ENCODE data around the gene SMG7.

The SMG7 gene

DNA sequence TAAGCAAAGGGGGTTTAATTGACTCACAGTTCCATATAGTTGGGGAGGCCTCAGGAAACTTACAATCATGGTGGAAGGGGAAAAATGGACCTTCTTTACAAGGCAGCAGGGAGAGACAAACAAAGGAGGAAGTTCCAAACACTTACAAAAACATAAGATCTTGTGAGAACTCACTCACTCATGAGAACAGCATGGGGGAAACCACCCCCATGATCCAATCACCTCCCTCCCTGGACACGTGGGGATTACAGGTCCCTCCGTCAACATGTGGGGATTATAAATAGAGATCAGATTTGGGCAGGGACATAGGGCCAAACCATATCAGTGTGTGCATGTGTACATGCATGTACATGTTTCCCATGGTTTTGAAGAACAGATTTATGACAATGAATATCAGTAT is 5.5 kb upstream of the SMG7 start:
- no peak for DNase-seq

DNA sequence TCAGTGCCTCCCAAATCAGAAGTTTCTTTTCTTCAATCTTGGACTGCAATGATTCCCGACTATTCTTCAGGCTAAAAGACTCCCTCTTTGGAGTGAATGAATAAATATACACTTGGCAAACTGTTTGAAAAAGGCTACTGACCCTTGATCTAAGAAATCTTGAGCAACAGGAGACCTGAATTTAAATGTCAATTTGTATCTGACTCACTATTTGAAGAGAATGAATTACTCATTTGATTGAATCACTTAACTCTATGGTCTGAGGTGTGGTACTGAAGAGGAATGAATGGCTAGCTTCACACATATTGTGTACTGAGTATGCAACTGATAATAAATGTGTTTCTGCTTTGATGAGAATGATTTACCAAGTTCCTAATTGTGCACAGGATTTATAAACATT is 4.6 kb upstream of the SMG7 start:
- no peak for DNase-seq

DNA sequence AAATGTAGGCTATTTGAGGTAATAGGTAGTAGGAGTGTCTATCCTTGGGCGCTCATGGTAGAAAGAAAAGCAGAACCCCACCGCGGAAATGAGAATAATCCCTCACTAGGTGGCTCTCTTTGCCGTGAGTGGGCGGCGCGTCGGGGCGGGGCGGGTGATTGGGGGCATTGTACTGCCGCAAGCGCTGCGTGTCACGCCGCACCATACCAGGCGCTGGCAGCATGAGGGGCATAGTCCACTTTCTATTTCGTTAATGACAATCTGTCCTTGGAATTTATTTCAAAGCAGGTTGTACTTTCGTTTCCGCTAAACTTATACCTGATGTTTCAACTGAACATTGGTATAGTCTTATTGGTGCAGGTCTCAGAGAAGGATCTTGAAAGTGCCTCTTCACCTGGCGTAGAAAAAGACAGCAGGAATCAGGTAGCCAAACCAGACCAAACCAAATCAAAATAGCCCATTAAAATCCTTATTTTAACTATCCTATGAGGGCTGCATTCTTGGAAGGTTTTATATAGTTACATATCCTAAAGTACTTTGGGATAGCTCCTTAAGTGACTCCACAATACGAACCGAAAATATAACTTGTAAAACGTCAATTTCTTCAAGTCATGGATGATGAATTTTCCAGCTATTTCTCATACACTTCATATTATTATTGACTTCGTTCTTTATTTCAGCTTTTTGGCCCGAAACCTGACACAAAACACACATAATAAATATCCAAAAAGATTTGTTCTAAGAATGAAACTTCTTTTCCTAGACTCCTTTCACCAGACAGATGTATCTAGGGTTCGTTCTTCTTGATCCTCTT is 1.9 kb upstream of the SMG7 start:
- DNase-seq = peak; percentile 66

- DNase-seq = peak; percentile 95
Measured at GRCh38 chr1:183470961-183471742, 1.1 kb upstream of the SMG7 start.

DNA sequence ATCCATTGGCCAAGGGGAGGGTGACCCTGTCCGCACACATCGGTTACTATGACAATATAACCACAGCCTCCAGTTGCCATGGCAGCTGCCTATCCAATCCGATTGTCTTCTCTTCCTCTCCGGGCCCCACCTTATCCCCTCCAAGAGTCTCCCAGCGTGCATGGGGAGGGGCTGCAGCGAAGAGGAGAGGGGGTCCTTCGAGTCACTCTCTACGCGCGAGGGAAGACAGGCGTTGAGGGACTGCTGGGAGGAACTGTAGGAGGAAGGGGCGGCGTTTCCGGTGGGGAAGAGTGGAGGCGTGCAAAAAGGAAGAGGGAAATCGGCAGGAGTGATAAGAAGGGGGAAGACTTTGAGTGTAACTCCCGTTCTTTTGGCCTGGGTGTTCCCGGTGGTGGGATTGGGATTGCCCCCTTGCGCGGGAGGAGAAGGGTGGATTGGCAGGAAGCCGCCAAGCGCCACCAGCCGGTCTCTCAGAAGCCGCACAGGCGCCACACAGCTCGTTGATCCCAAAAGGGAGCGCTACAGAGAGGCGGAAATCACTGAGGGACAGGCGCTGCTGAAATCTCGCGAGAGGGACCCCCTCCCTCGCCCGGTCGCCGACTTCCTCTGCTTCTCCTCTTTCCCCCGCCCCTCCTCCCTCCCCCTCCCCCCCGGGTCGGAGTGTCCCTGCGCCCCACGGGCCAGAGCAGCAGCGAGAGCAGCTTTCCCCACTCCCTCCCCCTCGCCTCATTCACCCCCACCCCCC is 384 bp upstream of the SMG7 start:
- DNase-seq = peak; percentile 100

GRCh38 chr1:183473217-183473536 is 878 bp downstream of the SMG7 start:
- no peak for DNase-seq

- no peak for DNase-seq
Measured at GRCh38 chr1:183476081-183476480, 3.8 kb downstream of the SMG7 start.

DNA sequence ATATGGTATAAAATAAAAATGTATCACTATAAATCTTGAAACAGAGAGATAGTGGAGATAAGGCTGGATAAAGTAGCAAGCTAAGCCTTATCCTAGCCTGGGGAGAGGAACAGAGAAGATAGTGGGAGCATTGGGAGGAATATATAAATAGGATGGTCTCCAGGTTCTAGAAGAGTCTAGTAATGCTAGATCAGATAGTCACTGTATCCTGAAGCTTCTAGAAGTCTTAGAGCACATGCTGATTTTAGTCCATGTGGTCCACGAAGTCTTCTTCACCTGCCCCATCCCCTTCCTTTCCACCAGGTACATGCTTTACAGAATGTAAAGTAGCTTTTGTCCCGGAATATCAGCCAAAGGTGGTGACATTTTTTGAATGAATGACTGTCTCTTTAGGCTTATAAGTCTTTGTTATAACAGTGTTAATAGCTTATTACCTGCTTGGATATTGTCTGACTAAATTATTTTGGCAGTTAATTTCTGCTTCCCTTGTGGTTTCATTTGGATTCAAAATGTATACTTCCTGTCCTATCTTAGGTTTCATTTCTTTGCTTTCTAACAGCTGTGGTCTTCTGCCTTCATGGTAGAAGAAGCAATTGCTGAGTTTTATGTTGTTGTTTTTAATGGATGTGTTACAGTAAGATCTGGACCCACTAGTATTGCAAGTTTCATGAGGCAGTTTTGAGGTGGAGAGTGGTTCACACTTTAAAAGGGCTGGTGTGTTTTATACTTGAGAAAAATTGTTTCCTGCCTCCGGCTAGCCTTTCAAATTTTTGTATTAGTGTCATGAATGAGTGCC is 5.9 kb downstream of the SMG7 start:
- no peak for DNase-seq

- DNase-seq = no peak
Measured at GRCh38 chr1:183480971-183481441, 8.7 kb downstream of the SMG7 start.

- DNase-seq = no peak
Measured at GRCh38 chr1:183483224-183483623, 10.9 kb downstream of the SMG7 start.

DNA sequence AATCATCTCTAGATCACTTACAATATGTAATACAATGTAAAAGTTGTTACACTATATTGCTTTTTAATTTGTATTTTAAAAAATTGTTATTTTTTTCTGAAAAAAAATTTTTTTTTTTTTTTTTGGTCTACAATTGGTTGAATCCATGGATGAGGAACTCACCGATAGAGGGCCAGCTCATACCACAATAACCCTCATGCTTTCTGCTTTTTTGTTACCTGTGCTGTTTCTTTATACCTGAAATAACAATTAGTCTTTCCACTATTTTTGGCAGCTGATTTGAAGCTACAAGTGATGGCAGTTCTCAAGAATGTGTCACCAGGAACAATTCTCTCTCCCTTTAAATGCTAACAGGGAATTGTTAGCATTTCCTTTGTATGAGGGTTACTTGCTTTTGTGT is 12.0 kb downstream of the SMG7 start:
- DNase-seq = no peak

GRCh38 chr1:183484851-183485250 is 12.6 kb downstream of the SMG7 start:
- no peak for DNase-seq

- DNase-seq = no peak
Measured at GRCh38 chr1:183487674-183488442, 15.6 kb downstream of the SMG7 start.

- no peak for DNase-seq
Measured at GRCh38 chr1:183490932-183491331, 18.6 kb downstream of the SMG7 start.

DNA sequence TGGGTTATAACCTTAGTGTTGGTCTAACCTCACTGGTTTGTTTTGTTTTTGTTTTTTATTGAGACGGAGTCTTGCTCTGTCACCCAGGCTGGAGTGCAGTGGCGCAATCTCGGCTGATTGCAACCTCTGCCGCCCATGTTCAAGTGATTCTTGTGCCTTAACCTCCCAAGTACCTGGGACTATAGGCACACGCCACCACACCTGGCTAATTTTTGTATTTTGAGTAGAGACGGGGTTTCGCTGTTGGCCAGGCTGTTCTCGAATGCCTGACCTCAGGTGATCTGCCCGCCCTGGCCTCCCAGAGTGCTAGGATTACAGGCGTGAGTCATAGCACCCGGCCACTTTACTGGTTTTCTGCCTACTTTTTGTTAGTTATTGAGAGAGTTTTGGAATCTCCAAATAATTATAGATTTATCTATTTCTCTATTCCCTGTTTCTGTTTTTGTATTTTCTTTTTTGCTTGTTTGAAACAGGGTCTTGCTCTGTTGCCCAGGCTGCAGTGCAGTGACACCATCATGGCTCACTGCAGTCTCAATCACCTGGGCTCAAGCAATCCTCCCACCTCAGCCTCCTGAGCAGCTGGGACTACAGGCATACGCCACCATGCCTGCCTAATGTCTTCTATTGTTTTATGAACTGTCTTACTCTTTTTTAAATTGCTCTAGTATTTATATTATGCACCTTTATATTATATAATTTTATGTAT is 21.4 kb downstream of the SMG7 start:
- no peak for DNase-seq

DNA sequence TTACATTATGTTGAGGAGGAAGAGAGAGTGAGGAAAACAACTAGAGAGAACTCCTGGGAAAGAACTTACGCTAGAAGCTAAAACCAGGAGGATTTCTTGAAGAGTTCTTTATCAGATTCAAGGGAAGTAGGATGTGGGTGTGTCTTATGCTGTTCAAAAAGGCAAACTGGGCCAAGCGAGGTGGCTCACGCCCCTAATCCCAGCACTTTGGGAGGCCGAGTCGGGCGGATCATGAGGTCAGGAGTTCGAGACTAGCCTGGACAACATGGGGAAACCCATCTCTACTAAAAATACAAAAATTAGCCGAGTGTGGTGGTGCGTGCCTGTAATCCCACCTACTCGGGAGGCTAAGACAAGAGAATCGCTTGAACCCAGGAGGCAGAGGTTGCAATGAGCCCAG is 23.1 kb downstream of the SMG7 start:
- no peak for DNase-seq

GRCh38 chr1:183497218-183497617 is 24.9 kb downstream of the SMG7 start:
- no peak for DNase-seq

DNA sequence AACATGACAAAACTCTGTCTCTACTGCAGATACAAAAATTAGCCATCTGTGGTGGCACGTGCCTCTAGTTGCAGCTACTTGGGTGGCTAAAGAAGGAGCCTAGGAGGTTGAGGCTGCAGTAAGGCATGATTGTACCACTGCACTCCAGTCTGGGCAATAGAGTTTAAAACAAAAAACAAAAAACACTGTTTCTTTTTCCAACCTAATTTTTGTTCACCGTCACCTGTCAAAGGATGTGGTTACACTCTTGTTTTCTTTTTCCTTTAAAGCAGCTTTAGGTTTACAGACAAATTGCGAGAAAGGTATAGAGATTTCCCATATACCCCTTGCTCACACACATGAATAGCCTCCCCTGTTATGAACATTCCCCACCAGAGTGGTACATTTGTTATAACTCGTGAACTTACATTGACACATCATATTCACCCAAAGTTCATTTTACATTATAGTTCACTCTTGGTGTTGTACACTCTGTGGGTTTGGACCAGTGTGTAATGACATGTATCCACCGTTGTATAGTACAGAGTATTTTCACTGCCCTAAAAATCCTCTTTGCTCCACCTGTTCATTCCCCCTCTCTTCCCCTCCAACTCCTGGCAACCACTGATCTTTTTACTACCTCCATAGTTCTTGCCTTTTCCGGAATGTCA is 26.2 kb downstream of the SMG7 start:
- DNase-seq = no peak

DNA sequence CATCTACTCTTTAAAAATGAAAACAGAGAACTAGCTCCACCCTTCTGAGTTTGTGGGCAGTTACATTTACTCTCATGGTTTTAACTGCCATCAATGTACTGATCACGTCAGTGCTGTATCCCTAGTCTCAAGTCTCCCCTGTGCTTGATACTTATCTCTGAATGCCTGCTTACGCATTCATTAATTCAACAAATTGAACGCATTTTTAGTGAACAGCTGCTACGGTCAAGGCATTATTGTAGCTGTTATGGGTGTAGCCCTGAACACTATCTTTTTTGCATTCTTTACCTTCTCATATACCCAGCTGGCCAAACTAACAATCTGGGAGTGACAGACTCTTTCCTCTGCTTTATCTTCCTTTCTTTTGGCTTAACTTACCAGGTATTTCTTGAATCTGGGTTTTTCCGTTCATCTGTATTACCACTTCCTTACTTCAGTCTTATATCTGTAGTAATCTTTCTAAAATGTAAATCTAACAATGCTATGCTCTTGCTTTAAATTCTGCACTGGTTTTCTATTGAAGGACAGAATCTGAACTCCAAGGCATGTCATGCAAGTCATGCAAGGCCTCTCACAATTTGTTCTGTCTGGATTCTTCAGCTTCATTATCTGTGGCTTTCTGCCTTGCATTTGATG is 33.3 kb downstream of the SMG7 start:
- no peak for DNase-seq

GRCh38 chr1:183506561-183506960 is 34.3 kb downstream of the SMG7 start:
- no peak for DNase-seq
